SK-N-SH (cell line): ENCODE results near the gene MEIS1. TPM values are rescaled to one million over a fixed set of nuclear protein-coding genes. Genes with fewer than 3 reads are reported as not detected.

Source experiments
- CTCF ChIA-PET: fragments of 300-600, 350-600 bp; formaldehyde crosslinking; extraction: SDS; loops from one replicate; lab custom pipeline; 2021; lab: Yijun Ruan, JAX
- POLR2A ChIA-PET: fragments of 350-600 bp; sonication (Branson Sonifier 250); formaldehyde crosslinking; extraction: SDS; loops from one replicate; lab custom pipeline; 2020; ENCODE audit warnings: antibody characterized with exemption, inconsistent platforms; lab: Yijun Ruan, JAX
- DNase-seq: peaks from one replicate; pipeline ENCODE4 v3.0.0; 2012
- H2AFZ ChIP-seq: fragments of 200-600 bp; sonication (generic); 2 replicates; pipeline ENCODE4 v1.8.1; 2016; ENCODE audit warnings: antibody characterized with exemption, mild to moderate bottlenecking, low read depth
- H3F3A ChIP-seq: fragments of 200-600 bp; sonication (generic); replicated peaks from 2 replicates; pipeline ENCODE3; 2016; ENCODE audit warnings: antibody characterized with exemption, mild to moderate bottlenecking; ENCODE audit not compliant: insufficient read depth
- H3K27ac ChIP-seq, 2 experiments: fragments of 200-500 bp in 1 of 2; fragments of 200-600 bp in 1 of 2; sonication (Bioruptor generic) in 1 of 2; sonication (generic), shearing (Covaris generic) in 1 of 2; 2 replicates each; pipeline versions ENCODE4 v1.5.1 to v1.6.1; 2014 to 2016; ENCODE audit warnings: low read depth in 2 of 2, inconsistent platforms in 1 of 2, low read length in 1 of 2, mild to moderate bottlenecking in 1 of 2, mixed read lengths in 1 of 2
- H3K27me3 ChIP-seq: fragments of 200-600 bp; sonication (generic), shearing (Covaris generic); 2 replicates; pipeline ENCODE4 v1.6.1; 2016; ENCODE audit warnings: mixed run types; ENCODE audit not compliant: insufficient read depth
- H3K36me3 ChIP-seq, 2 experiments: fragments of 200-500 bp in 1 of 2; fragments of 200-600 bp in 1 of 2; sonication (Bioruptor generic) in 1 of 2; sonication (generic) in 1 of 2; replicated peaks in 1 of 2; 2 replicates each; pipeline versions ENCODE3 to v1.5.1; 2014 to 2016; ENCODE audit warnings: low read length in 1 of 2, mild to moderate bottlenecking in 1 of 2; ENCODE audit not compliant: insufficient read depth in 2 of 2, control insufficient read depth in 1 of 2
- H3K4me1 ChIP-seq, 2 experiments: fragments of 200-500 bp in 1 of 2; fragments of 200-600 bp in 1 of 2; sonication (Bioruptor generic) in 1 of 2; sonication (generic), shearing (Covaris generic) in 1 of 2; 2 replicates each; pipeline versions ENCODE4 v1.5.1 to v1.6.1; 2014 to 2016; ENCODE audit warnings: low read depth in 1 of 2, low read length in 1 of 2, mixed run types in 1 of 2; ENCODE audit not compliant: insufficient read depth in 2 of 2, control insufficient read depth in 1 of 2
- H3K4me2 ChIP-seq: fragments of 200-600 bp; sonication (generic), shearing (Covaris generic); 2 replicates; pipeline ENCODE4 v1.6.1; 2017; ENCODE audit warnings: mixed run types
- H3K4me3 ChIP-seq, 2 experiments: fragments of 200-500 bp in 1 of 2; fragments of 200-600 bp in 1 of 2; sonication (Bioruptor generic) in 1 of 2; sonication (generic), shearing (Covaris generic) in 1 of 2; 2 replicates each; pipeline versions ENCODE4 v1.5.1 to v1.8.1; 2014 to 2016; ENCODE audit warnings: low read depth in 2 of 2, inconsistent platforms in 1 of 2, low read length in 1 of 2, mild to moderate bottlenecking in 1 of 2, mixed read lengths in 1 of 2, moderate library complexity in 1 of 2
- H3K79me2 ChIP-seq: fragments of 200-600 bp; sonication (generic); 2 replicates; pipeline ENCODE4 v1.8.1; 2017; ENCODE audit warnings: mild to moderate bottlenecking; ENCODE audit not compliant: insufficient read depth
- H3K9ac ChIP-seq: fragments of 200-600 bp; sonication (generic); 2 replicates; pipeline ENCODE4 v1.6.1; 2017; ENCODE audit warnings: mixed run types
- H3K9me2 ChIP-seq: fragments of 200-600 bp; sonication (generic); 2 replicates; pipeline ENCODE4 v1.6.1; 2017; ENCODE audit warnings: mixed run types
- H3K9me3 ChIP-seq: fragments of 200-600 bp; sonication (generic); 2 replicates; pipeline ENCODE4 v1.6.1; 2017; ENCODE audit warnings: mixed run types, mild to moderate bottlenecking, moderate library complexity
- H4K20me1 ChIP-seq: fragments of 200-600 bp; sonication (generic); 2 replicates; pipeline ENCODE4 v1.6.1; 2017; ENCODE audit warnings: mild to moderate bottlenecking, mixed run types; ENCODE audit not compliant: insufficient read depth
- EP300 ChIP-seq, 2 experiments: IDR thresholded peaks; 2 replicates each; pipeline versions ENCODE4 v1.4.0 to v1.6.1; 2012; ENCODE audit warnings: borderline replicate concordance in 1 of 2, low read depth in 1 of 2, low read length in 1 of 2
- EZH2phosphoT487 ChIP-seq: fragments of 200-600 bp; sonication (generic); IDR thresholded peaks from 2 replicates; pipeline ENCODE4 v1.6.1; 2017; ENCODE audit warnings: low read depth, mixed run types, mild to moderate bottlenecking, antibody characterized with exemption, moderate library complexity, borderline replicate concordance
- FOSL2 ChIP-seq: IDR thresholded peaks from 2 replicates; pipeline ENCODE4 v1.4.0; 2012; ENCODE audit warnings: low read depth, mild to moderate bottlenecking, moderate library complexity, borderline replicate concordance
- FOXJ3 ChIP-seq: sonication (generic); formaldehyde crosslinking; IDR thresholded peaks from 2 replicates; pipeline ENCODE4 v1.5.1; 2020; ENCODE audit warnings: mild to moderate bottlenecking, missing genetic modification reagents
- JUND ChIP-seq: IDR thresholded peaks from 2 replicates; pipeline ENCODE4 v1.4.0; 2012
- NFIC ChIP-seq: IDR thresholded peaks from 2 replicates; pipeline ENCODE4 v1.4.0; 2012; ENCODE audit warnings: borderline replicate concordance
- PBX3 ChIP-seq: IDR thresholded peaks from 2 replicates; pipeline ENCODE4; 2012
- SIN3A ChIP-seq: IDR thresholded peaks from 2 replicates; pipeline ENCODE4 v1.6.1; 2012; ENCODE audit warnings: low read depth, mild to moderate bottlenecking, low read length, moderate library complexity, borderline replicate concordance
- SMC3 ChIP-seq: IDR thresholded peaks from 2 replicates; pipeline ENCODE4 v1.6.1; 2012; ENCODE audit warnings: low read depth, low read length, improper control_type of control experiment
- TAF1 ChIP-seq: IDR thresholded peaks from 2 replicates; pipeline ENCODE4 v1.6.1; 2012; ENCODE audit warnings: low read depth, mild to moderate bottlenecking, low read length, moderate library complexity, borderline replicate concordance
- TEAD4 ChIP-seq: IDR thresholded peaks from 2 replicates; pipeline ENCODE4 v1.4.0; 2012; ENCODE audit warnings: mild to moderate bottlenecking, borderline replicate concordance; ENCODE audit not compliant: insufficient read depth
- YY1 ChIP-seq: IDR thresholded peaks from 2 replicates; pipeline ENCODE4 v1.4.0; 2012; ENCODE audit warnings: low read depth, mild to moderate bottlenecking
- WGBS: methylation state at CpG from one replicate; pipeline ENCODE4 v1.1.6; 2017; ENCODE audit warnings: low lambda C conversion rate; 5-methylcytosine and 5-hydroxymethylcytosine counted together
- polyA plus RNA-seq, 3 experiments: library from polyadenylated mRNA; depleted of rRNA; stranded (reverse); fragments of >200 nt; gene quantifications; 2 replicates each; pipeline ENCODE4 v1.2.3, GENCODE V29; 2012
- TF ChIP-seq, protein P1 (sequence below): IDR thresholded peaks from 2 replicates; pipeline ENCODE4 v1.4.0; 2012; ENCODE audit warnings: low read depth
- TF ChIP-seq, protein P2 (sequence below): fragments of 150-350 bp; IDR thresholded peaks from 2 replicates; pipeline ENCODE4 v1.6.1; 2016; ENCODE audit warnings: mild to moderate bottlenecking, low read depth, low read length

MEIS1 gene
- polyA plus RNA-seq, 1 of the 3 experiments (the other 2 are of a cell fraction) = 16.9 TPM

- H3K27ac ChIP-seq = no peak overlapping the region
- H3K4me1 ChIP-seq = peaks cover 11 to 13% of the 10 kb centered on the region in 2 experiments; a peak in 2 of 4 replicates
- peaks cover 56% of the 10 kb centered on the region for H3K79me2 ChIP-seq
- ChIA-PET POLR2A (interaction anchor here (0.6 kb wide), 1 partner anchor 1611 kb away, joined by 3 read pairs; no protein-coding TSS in a partner anchor), CTCF (no interaction called here)
- H3K9me2 ChIP-seq = no peaks in the 10 kb centered on the region
- no peak for DNase-seq
- TF ChIP-seq SMC3 (no peak), NFIC (no peak), EZH2phosphoT487 (no peak), YY1 (no peak), FOSL2 (no peak), EP300 (IDR thresholded peaks at IDR 0.05; ENCODE audit: borderline replicate concordance in 1 of 2, low read depth in 1 of 2, low read length in 1 of 2) (no peak), FOXJ3 (CRISPR knock-in tag) (no peak), TEAD4 (no peak), SIN3A (no peak), PBX3 (no peak)
- TF ChIP-seq, protein P1, sequence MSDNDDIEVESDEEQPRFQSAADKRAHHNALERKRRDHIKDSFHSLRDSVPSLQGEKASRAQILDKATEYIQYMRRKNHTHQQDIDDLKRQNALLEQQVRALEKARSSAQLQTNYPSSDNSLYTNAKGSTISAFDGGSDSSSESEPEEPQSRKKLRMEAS = no peak
- no peaks in the 10 kb centered on the region for H3K27me3 ChIP-seq
- no peak overlapping the region for H3K4me3 ChIP-seq
- no peak overlapping the region for H3K9ac ChIP-seq
- no peak overlapping the region for H2AFZ ChIP-seq
- WGBS = 94% methylated on average over 15 of the region's 17 CpGs
- no peak overlapping the region for H3K4me2 ChIP-seq
- peaks cover 57 to 90% of the 10 kb centered on the region in 2 experiments for H3K36me3 ChIP-seq
- no peaks in the 10 kb centered on the region for H3K9me3 ChIP-seq
- H3F3A ChIP-seq = peaks cover 2% of the 10 kb centered on the region
- no peaks in the 10 kb centered on the region; the same call in 1 of the 2 replicates for H4K20me1 ChIP-seq
These were observed 8.5 kb downstream of the MEIS1 start for GRCh38 chr2:66443186-66443978.

GRCh38 chr2:66443979-66444861 is 9.3 kb downstream of the MEIS1 start:
- Histone ChIP-seq H3F3A (peaks cover 7% of the 10 kb centered on the region), H4K20me1 (no peaks in the 10 kb centered on the region; the same call in 1 of the 2 replicates), H3K9me3 (no peaks in the 10 kb centered on the region), H3K4me2 (no peak overlapping the region), H3K4me3 (no peak overlapping the region), H3K9ac (no peak overlapping the region), H3K36me3 (peaks cover 64 to 92% of the 10 kb centered on the region in 2 experiments), H3K27ac (no peak overlapping the region), H2AFZ (no peak overlapping the region), H3K79me2 (peaks cover 48% of the 10 kb centered on the region), H3K9me2 (no peaks in the 10 kb centered on the region), H3K4me1 (peaks cover 8 to 11% of the 10 kb centered on the region in 2 experiments; a peak in 2 of 4 replicates), H3K27me3 (no peaks in the 10 kb centered on the region)
- 91% methylated on average over 33 of the region's 33 CpGs for WGBS
- DNase-seq = no peak
- POLR2A ChIA-PET = interaction anchor here (0.6 kb wide), 1 partner anchor 1610 kb away, joined by 3 read pairs; no protein-coding TSS in a partner anchor
- no peak for TF ChIP-seq JUND
- TF ChIP-seq, protein P2, sequence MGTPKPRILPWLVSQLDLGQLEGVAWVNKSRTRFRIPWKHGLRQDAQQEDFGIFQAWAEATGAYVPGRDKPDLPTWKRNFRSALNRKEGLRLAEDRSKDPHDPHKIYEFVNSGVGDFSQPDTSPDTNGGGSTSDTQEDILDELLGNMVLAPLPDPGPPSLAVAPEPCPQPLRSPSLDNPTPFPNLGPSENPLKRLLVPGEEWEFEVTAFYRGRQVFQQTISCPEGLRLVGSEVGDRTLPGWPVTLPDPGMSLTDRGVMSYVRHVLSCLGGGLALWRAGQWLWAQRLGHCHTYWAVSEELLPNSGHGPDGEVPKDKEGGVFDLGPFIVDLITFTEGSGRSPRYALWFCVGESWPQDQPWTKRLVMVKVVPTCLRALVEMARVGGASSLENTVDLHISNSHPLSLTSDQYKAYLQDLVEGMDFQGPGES = no peak
- TF ChIP-seq NFIC = no peak
- TF ChIP-seq FOSL2 = no peak
- TF ChIP-seq TAF1 = no peak
- CTCF ChIA-PET = interaction anchor here (0.6 kb wide), 1 partner anchor 110 kb away, joined by 3 read pairs; no protein-coding TSS in a partner anchor
